ENCODE results near the gene PPIP5K1.
"Not testable (repeated sequence)": the region's sequence is repeated elsewhere in the genome, so short reads cannot be mapped to it uniquely, and the experiment has no call there.

DNA sequence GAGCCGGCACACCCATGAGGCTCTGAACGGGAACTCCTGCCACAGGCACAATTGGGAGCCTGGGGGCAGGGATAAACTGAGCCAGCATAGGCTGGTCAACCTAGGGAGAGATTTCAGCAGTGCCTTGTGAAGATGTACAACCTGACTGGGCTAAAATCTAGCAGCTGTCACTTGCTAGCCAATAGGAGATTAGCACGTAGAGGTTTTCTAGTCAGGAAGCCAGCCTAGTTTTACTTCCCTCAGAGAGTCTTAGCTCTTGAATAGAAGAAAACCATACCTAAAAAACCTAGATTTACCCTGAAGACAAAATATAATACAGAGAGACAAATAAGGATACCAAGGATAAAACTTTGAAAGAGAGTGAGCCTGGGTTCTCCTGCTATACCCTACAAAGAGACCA is 27.3 kb downstream of the PPIP5K1 start:
- TF ChIP-seq EZH2 (IDR thresholded peaks at IDR 0.05; ENCODE audit: low read length): not testable (repeated sequence)
- TF ChIP-seq, protein P1, sequence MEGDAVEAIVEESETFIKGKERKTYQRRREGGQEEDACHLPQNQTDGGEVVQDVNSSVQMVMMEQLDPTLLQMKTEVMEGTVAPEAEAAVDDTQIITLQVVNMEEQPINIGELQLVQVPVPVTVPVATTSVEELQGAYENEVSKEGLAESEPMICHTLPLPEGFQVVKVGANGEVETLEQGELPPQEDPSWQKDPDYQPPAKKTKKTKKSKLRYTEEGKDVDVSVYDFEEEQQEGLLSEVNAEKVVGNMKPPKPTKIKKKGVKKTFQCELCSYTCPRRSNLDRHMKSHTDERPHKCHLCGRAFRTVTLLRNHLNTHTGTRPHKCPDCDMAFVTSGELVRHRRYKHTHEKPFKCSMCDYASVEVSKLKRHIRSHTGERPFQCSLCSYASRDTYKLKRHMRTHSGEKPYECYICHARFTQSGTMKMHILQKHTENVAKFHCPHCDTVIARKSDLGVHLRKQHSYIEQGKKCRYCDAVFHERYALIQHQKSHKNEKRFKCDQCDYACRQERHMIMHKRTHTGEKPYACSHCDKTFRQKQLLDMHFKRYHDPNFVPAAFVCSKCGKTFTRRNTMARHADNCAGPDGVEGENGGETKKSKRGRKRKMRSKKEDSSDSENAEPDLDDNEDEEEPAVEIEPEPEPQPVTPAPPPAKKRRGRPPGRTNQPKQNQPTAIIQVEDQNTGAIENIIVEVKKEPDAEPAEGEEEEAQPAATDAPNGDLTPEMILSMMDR (optimal IDR thresholded peaks at IDR 0.05 in 1 of 3, IDR thresholded peaks at IDR 0.05 in 1 of 3, conservative IDR thresholded peaks at IDR 0.05 in 1 of 3; ENCODE audit: extremely low read depth in 1 of 3, insufficient read depth in 2 of 3, low read length in 3 of 3): not testable (repeated sequence)
